ENCODE data around the gene UTY. TPM values are rescaled to one million over a fixed set of nuclear protein-coding genes. Genes with fewer than 3 reads are reported as not detected.

Gene UTY
- total and polyA plus RNA-seq, 2 of the 13 experiments (the other 11 are each of a cell fraction or from before 2014, with no cell fraction given): not detected

DNA sequence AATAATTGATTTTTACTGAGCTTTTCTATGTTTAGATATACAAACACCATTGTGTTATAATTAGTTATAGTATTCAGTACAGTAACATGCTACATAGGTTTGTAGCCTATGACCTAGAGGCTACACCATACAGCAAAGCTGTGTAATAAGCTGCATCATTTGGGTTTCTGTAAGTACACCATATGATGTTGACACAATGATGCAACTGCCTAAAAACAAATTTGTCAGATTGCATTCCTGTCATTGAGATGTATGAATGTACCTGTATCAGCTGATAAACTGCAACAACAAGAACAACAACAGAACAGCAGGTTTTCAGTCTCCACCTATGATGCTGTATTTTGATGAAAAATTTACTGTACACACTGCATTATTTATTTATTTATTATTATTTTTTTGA, 64.3 kb downstream of the UTY start:
- Histone ChIP-seq H3K4me1 (ENCODE audit: insufficient read depth, low read length) (no peaks in the 10 kb centered on the region), H3K4me2 (ENCODE audit: low read depth, low read length) (no peak overlapping the region), H3K27ac (ENCODE audit: extremely low read length, insufficient read depth, low read length) (no peak overlapping the region), H3K9ac (ENCODE audit: insufficient read depth, low read depth, low read length) (no peak overlapping the region), H3K79me2 (ENCODE audit: insufficient read depth, low read length) (no peaks in the 10 kb centered on the region), H3K36me3 (replicated peaks in 1 of 2; ENCODE audit: control insufficient read depth in 1 of 2, insufficient read depth in 2 of 2, low read length in 2 of 2) (no peaks in the 10 kb centered on the region), H4K20me1 (ENCODE audit: insufficient read depth, low read length) (no peaks in the 10 kb centered on the region), H3K27me3 (ENCODE audit: control insufficient read depth in 1 of 2, insufficient read depth in 2 of 2, low read length in 2 of 2) (no peaks in the 10 kb centered on the region), H2AFZ (ENCODE audit: low read length) (no peak overlapping the region), H3K4me3 (replicated peaks in 1 of 3; ENCODE audit: insufficient read depth in 1 of 3, low read depth in 2 of 3, low read length in 3 of 3) (no peak overlapping the region), H3K9me3 (ENCODE audit: low read length) (no peaks in the 10 kb centered on the region)
- intact Hi-C loops (cut with micrococcal nuclease; ENCODE audit: unreplicated experiment) (no loop called here), in situ Hi-C loops (cut with HindIII; ENCODE audit: extremely low pct_ligation_motif_present, low pct_unique_long_range_greater_than_20kb) (no loop called here)
- no peak for ATAC-seq
- CTCF ChIA-PET (ENCODE audit: low intra/inter-chr PET ratio, low total read pairs): no interaction called here
- POLR2A ChIA-PET: no interaction called here
- no peak for DNase-seq (ENCODE audit: low spot score)
- no TSS peak for BruUV-seq (replicated peaks)
- FAIRE-seq: no peak
- TF ChIP-seq GZF1 (CRISPR knock-in tag; IDR thresholded peaks at IDR 0.05): no peak
- no peak for TF ChIP-seq ZMYM2 (CRISPR knock-in tag; IDR thresholded peaks at IDR 0.05)
- TF ChIP-seq MAFF (IDR thresholded peaks at IDR 0.05; ENCODE audit: low read depth, low read length): no peak
- TF ChIP-seq, protein P1, sequence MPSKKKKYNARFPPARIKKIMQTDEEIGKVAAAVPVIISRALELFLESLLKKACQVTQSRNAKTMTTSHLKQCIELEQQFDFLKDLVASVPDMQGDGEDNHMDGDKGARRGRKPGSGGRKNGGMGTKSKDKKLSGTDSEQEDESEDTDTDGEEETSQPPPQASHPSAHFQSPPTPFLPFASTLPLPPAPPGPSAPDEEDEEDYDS (CRISPR knock-in tag; IDR thresholded peaks at IDR 0.05): no peak

DNA sequence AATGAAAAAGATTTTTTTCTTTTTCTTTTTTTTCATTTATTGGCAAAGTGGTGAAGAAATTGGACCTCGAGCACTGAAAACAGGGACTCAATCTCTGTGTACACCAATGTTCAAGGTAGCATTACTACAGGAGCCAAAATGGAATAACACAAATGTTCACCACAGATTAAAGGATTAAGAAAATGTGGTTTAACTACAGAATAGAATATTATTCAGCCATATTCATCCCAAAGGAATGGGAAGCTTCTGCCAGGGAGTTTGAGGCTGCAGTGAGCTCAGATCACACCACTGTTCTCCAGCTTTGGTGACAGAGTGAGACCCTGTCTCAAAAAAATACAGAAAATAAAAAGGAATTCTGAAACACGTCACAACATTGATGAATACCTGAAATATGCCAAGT, 81.0 kb downstream of the UTY start:
- Histone ChIP-seq H3K9ac (ENCODE audit: insufficient read depth, low read depth, low read length) (no peak overlapping the region), H3K4me3 (replicated peaks in 1 of 3; ENCODE audit: insufficient read depth in 1 of 3, low read depth in 2 of 3, low read length in 3 of 3) (no peak overlapping the region), H3K4me1 (ENCODE audit: insufficient read depth, low read length) (no peaks in the 10 kb centered on the region), H3K4me2 (ENCODE audit: low read depth, low read length) (no peak overlapping the region), H4K20me1 (ENCODE audit: insufficient read depth, low read length) (no peaks in the 10 kb centered on the region), H3K79me2 (ENCODE audit: insufficient read depth, low read length) (no peaks in the 10 kb centered on the region), H3K27me3 (ENCODE audit: control insufficient read depth in 1 of 2, insufficient read depth in 2 of 2, low read length in 2 of 2) (no peaks in the 10 kb centered on the region), H3K9me3 (ENCODE audit: low read length) (no peaks in the 10 kb centered on the region), H2AFZ (ENCODE audit: low read length) (no peak overlapping the region), H3K36me3 (replicated peaks in 1 of 2; ENCODE audit: control insufficient read depth in 1 of 2, insufficient read depth in 2 of 2, low read length in 2 of 2) (no peaks in the 10 kb centered on the region), H3K27ac (ENCODE audit: extremely low read length, insufficient read depth, low read length) (no peak overlapping the region)
- 0% methylated on average over 2 of the region's 2 CpGs for WGBS (ENCODE audit: low lambda C conversion rate)
- ATAC-seq (no peak), DNase-seq (ENCODE audit: low spot score) (no peak), FAIRE-seq (no peak)
- BruUV-seq (replicated peaks): no TSS peak
- in situ Hi-C loops (cut with HindIII; ENCODE audit: extremely low pct_ligation_motif_present, low pct_unique_long_range_greater_than_20kb) (no loop called here), intact Hi-C loops (cut with micrococcal nuclease; ENCODE audit: unreplicated experiment) (no loop called here)
- POLR2A ChIA-PET: no interaction called here
- CTCF ChIA-PET (ENCODE audit: low intra/inter-chr PET ratio, low total read pairs): no interaction called here
- TF ChIP-seq, protein P2, sequence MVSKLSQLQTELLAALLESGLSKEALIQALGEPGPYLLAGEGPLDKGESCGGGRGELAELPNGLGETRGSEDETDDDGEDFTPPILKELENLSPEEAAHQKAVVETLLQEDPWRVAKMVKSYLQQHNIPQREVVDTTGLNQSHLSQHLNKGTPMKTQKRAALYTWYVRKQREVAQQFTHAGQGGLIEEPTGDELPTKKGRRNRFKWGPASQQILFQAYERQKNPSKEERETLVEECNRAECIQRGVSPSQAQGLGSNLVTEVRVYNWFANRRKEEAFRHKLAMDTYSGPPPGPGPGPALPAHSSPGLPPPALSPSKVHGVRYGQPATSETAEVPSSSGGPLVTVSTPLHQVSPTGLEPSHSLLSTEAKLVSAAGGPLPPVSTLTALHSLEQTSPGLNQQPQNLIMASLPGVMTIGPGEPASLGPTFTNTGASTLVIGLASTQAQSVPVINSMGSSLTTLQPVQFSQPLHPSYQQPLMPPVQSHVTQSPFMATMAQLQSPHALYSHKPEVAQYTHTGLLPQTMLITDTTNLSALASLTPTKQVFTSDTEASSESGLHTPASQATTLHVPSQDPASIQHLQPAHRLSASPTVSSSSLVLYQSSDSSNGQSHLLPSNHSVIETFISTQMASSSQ (IDR thresholded peaks at IDR 0.05; ENCODE audit: low read depth): no peak
- TF ChIP-seq, protein P2 (CRISPR knock-in tag; IDR thresholded peaks at IDR 0.05; ENCODE audit: borderline replicate concordance): no peak
- no peak for TF ChIP-seq SMAD1 (CRISPR knock-in tag; IDR thresholded peaks at IDR 0.05; ENCODE audit: borderline replicate concordance, low read depth)
- TF ChIP-seq, protein P3, sequence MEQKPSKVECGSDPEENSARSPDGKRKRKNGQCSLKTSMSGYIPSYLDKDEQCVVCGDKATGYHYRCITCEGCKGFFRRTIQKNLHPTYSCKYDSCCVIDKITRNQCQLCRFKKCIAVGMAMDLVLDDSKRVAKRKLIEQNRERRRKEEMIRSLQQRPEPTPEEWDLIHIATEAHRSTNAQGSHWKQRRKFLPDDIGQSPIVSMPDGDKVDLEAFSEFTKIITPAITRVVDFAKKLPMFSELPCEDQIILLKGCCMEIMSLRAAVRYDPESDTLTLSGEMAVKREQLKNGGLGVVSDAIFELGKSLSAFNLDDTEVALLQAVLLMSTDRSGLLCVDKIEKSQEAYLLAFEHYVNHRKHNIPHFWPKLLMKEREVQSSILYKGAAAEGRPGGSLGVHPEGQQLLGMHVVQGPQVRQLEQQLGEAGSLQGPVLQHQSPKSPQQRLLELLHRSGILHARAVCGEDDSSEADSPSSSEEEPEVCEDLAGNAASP (CRISPR knock-in tag; IDR thresholded peaks at IDR 0.05; ENCODE audit: borderline replicate concordance): no peak
- no peak for TF ChIP-seq ZNF501 (CRISPR knock-in tag; IDR thresholded peaks at IDR 0.05)

Measured in HepG2 (cell line).